Left cardiac atrium (tissue), 4 donors: ENCODE results near the gene PSMD2. TPM values are rescaled to one million over a fixed set of nuclear protein-coding genes. Genes with fewer than 3 reads are reported as not detected.
A peak's percentile ranks its signal among the peaks of the same experiment; 100 is the strongest.
"Not testable (repeated sequence)": the region's sequence is repeated elsewhere in the genome, so short reads cannot be mapped to it uniquely, and the experiment has no call there.

Experiments used
- ATAC-seq, 2 donors: fragments of 200-7000 bp; cut with Tn5 transposase; one replicate each; pipeline ENCODE4 v1.9.1; 2020; ENCODE audit warnings: mild to moderate bottlenecking in 2 of 2, moderate library complexity in 2 of 2
- DNase-seq: peaks from one replicate; pipeline ENCODE4 v3.0.0-alpha.2; 2020
- intact Hi-C, 2 donors: fragments of 100-400 bp; cut with DNase I; formaldehyde crosslinking; loops; one replicate each; pipeline versions ENCODE4 v1.14.1 to v1.15.1; 2022 to 2023
- total RNA-seq, 2 donors: library from RNA; stranded (reverse); fragmentation: NEBNext Ultra II Directional; extraction: Animal tissue kit (Norgen Biotek cat#: 25700); gene quantifications; one replicate each; pipeline ENCODE4 v1.2.1, GENCODE V29; 2021
- donor health status: DM: no; HTN: yes; CAD: no.
- donor health status: DM: no; HTN: yes; CAD: no; lungs with severe emphysema.
- donor health status: DM: yes; HTN: yes; CAD: no.
- donor health status: Dilated cardiomyopathy.

PSMD2 gene
- total RNA-seq, 2 donors from 2014 or later, result 176 to 217 TPM

DNA sequence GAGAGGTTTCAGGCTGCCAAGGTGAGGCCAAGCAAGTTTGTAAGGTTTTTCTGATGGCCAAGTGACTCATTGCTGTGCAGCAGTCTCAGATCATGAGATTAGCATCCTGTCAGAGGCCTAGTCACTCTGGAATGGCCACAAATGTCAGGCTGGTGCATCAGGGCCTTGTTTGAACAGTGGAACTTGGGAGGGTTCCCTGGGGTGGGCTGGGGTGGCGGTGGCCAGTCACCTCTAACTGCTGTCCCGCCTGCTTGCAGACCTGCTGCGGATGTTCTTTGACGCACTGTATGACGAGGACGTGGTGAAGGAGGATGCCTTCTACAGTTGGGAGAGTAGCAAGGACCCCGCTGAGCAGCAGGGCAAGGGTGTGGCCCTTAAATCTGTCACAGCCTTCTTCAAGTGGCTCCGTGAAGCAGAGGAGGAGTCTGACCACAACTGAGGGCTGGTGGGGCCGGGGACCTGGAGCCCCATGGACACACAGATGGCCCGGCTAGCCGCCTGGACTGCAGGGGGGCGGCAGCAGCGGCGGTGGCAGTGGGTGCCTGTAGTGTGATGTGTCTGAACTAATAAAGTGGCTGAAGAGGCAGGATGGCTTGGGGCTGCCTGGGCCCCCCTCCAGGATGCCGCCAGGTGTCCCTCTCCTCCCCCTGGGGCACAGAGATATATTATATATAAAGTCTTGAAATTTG, 35.6 kb downstream of the PSMD2 start:
- intact Hi-C loops, result no loop called here
- ATAC-seq, result no peak
- DNase-seq, result no peak

- no peak for DNase-seq
- intact Hi-C loops, result no loop called here
- ATAC-seq, result peak in 1 of 2 donors; percentile 0
Measured at GRCh38 chr3:184335291-184335660, 36.2 kb downstream of the PSMD2 start.

DNA sequence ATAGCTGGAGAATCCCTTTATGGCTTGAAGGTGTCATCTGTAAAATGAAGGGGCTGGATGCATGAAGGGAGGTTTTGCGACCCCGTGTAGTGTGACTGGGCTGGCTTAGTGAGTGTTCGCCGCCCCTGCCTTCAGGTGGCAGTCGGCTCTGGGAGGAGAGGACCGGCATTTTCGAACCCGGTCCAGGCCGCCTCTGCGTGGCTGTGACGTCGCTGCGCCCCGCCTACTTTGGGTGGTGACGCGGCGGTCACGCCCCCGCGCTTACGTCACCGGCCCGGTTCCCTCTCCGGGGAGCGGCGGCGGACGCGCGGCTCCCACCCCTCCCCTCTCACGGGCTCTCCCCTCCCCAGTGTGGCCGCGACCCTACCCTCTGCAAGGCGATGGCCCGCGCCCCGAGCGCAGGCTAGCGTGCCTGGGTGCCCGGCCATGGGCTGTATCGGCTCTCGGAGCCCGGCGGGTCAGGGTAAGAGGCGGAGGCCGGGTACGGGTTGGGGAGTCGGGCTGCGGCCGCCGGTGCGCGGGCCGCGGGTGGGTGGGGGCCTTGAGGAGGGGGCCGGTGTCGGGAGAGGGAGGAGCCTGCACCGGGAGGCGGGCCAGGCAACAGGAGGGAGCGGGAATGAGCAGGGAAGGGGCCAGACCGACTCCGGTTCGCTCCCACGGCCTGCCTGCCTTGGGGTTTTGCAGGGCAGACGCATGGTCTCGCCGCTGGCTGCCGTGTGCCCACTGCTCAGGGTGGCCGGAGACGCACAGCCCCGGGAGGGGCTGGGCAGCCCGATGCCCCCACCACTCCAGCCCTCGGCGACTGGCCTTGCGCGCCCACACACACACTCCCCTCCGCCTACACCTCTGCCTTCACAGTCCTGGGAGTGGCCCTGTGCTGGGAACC, 36.9 kb downstream of the PSMD2 start:
- DNase-seq (peak; percentile 90), ATAC-seq (peak; percentile 73 to 78)
- intact Hi-C loops, result no loop called here

- DNase-seq (no peak), ATAC-seq (peak; percentile 20 to 29)
- intact Hi-C loops, result no loop called here
Measured at GRCh38 chr3:184336547-184337398, 37.7 kb downstream of the PSMD2 start.

DNA sequence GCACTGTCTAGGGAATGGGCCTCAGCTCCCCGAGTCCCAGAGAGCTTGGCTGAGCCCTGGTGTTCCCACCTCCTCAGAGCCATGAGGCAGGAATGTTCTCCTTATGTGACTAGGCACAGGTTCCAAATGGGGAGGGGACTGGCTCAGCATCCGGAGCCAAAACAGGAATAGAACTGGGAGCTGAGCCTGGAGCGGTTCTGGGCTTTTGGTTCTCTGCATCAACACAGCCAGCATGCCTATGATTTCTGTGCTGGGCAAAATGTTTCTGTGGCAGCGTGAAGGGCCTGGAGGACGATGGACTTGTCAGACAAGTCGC, 38.3 kb downstream of the PSMD2 start, which contains the start of gene FAM131A:
Gene FAM131A (plus strand): TSS at position 202 of the 316 bp plus-strand sequence. CDS start 31 bp downstream, at position 233.
- DNase-seq, result peak; percentile 72
- ATAC-seq, result peak; percentile 17 to 54
- intact Hi-C loops, result no loop called here

DNA sequence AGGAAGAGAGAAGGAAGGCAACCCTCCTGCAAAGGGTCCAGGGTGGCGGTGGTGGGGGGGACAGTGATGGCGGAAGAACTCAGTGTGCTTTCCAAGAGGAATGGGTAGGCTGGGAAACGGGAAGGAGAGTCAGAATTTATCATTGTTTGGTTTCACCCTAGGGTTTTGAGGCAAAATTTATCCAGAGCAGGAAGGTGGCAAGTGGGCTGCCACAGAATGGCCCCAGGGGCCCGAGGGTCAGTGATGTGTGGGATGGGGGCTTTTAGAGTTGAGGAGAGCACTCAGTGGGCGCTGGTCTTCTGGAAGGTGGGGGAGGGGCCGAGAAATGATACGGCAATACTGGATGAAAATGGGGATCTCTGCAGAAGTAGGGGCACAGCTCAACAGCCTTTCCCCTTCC, 38.9 kb downstream of the PSMD2 start:
- intact Hi-C loops, result no loop called here
- DNase-seq (no peak), ATAC-seq (no peak)

DNA sequence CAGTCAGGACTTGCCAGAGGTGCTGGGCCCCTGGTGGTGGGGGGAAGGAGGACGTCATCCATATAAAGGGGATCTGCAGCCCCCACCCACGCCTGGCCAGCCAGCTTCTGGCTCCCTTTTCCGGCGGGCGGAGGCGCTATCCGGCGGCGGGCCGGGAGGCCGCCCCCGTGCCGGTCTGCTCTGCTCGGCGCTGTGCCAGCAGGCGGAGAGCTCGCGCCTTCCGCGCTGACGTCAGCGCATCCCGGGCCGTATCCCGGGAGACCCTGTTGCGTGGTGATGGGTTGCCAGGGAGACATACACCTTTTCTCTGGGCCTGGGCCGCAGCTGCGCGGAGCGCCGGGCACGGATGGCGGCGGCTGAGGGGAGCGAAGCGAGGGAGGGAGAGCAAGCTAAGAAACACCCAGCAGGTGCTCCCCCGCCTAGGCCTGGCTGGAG, 39.5 kb downstream of the PSMD2 start:
- intact Hi-C loops, result no loop called here
- peak; percentile 39 to 57 for ATAC-seq

GRCh38 chr3:184339001-184339400, 40.0 kb downstream of the PSMD2 start:
- no peak for DNase-seq
- intact Hi-C loops, result no loop called here

More for the DNA sequence above, 39.5 kb downstream of the PSMD2 start:
- DNase-seq, result peak; percentile 91

GRCh38 chr3:184339451-184340135, 40.6 kb downstream of the PSMD2 start:
- intact Hi-C loops, DNase-seq, ATAC-seq: not testable (repeated sequence)

More at GRCh38 chr3:184339001-184339400, 40.0 kb downstream of the PSMD2 start:
- no peak for ATAC-seq

- ATAC-seq (no peak), DNase-seq (no peak)
- intact Hi-C loops, result no loop called here
Measured at GRCh38 chr3:184341925-184342324, 42.9 kb downstream of the PSMD2 start.

DNA sequence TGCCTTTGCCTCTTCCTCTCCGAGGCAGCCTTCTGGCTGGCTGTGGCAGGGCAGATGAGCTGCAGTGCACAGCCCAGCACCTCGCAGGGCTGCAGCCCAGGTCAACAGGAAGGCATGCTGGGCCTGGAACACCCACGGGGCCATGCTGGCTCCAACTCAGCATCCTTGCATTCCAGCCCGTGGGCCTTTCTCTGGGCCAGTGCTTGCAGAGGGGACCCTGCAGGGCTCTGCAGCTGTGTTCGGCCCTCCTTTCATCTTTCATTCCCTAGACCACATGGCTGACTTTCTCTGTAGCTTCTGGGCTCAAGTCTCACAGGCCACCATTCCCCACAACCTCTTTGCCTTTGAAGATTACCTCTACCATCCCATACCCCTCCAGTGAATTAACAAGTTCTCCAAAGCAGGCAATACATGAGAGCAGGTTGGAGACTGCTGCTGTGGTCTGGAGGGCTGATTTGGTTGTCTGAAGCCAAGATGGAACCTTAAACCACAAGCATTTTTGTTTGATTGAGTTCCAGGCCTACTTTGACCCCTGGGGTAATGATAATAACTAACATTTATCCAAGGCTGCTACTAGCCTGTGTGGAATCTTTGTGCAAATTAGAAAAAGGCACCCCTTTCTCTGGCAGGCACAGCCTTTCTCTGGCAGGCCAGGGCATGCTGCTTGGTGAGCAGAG, 44.3 kb downstream of the PSMD2 start:
- ATAC-seq (no peak), DNase-seq (no peak)
- intact Hi-C loops, result no loop called here

DNA sequence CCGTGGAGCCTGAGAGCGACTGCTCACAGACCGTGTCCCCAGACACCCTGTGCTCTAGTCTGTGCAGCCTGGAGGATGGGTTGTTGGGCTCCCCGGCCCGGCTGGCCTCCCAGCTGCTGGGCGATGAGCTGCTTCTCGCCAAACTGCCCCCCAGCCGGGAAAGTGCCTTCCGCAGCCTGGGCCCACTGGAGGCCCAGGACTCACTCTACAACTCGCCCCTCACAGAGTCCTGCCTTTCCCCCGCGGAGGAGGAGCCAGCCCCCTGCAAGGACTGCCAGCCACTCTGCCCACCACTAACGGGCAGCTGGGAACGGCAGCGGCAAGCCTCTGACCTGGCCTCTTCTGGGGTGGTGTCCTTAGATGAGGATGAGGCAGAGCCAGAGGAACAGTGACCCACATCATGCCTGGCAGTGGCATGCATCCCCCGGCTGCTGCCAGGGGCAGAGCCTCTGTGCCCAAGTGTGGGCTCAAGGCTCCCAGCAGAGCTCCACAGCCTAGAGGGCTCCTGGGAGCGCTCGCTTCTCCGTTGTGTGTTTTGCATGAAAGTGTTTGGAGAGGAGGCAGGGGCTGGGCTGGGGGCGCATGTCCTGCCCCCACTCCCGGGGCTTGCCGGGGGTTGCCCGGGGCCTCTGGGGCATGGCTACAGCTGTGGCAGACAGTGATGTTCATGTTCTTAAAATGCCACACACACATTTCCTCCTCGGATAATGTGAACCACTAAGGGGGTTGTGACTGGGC, 45.7 kb downstream of the PSMD2 start:
- no peak for DNase-seq
- ATAC-seq, result no peak
- intact Hi-C loops, result no loop called here

DNA sequence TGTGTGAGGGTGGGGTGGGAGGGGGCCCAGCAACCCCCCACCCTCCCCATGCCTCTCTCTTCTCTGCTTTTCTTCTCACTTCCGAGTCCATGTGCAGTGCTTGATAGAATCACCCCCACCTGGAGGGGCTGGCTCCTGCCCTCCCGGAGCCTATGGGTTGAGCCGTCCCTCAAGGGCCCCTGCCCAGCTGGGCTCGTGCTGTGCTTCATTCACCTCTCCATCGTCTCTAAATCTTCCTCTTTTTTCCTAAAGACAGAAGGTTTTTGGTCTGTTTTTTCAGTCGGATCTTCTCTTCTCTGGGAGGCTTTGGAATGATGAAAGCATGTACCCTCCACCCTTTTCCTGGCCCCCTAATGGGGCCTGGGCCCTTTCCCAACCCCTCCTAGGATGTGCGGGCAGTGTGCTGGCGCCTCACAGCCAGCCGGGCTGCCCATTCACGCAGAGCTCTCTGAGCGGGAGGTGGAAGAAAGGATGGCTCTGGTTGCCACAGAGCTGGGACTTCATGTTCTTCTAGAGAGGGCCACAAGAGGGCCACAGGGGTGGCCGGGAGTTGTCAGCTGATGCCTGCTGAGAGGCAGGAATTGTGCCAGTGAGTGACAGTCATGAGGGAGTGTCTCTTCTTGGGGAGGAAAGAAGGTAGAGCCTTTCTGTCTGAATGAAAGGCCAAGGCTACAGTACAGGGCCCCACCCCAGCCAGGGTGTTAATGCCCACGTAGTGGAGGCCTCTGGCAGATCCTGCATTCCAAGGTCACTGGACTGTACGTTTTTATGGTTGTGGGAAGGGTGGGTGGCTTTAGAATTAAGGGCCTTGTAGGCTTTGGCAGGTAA, 46.5 kb downstream of the PSMD2 start:
- peak; percentile 67 to 79 for ATAC-seq
- peak; percentile 59 for DNase-seq
- intact Hi-C loops, result no loop called here

GRCh38 chr3:184346480-184347190, 47.6 kb downstream of the PSMD2 start:
- ATAC-seq, result no peak
- DNase-seq, result no peak
- intact Hi-C loops, result no loop called here

- no peak for DNase-seq
- intact Hi-C loops, result no loop called here
- ATAC-seq, result no peak
Measured at GRCh38 chr3:184347321-184348056, 48.4 kb downstream of the PSMD2 start.

DNA sequence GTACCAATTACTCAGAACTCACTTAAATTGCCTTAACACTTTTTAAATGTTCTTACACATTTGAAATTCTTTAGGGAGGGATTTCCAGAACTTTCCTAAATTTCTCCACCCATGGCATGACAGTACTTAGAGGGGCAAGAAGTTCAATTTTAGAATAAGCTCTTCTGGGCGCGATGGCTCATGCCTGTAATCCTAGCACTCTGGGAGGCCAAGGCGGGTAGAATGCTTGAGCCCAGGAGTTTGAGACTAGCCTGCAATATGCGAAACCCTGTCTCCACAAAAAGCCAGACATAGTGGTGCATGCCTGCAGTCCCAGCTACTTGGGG, 49.0 kb downstream of the PSMD2 start:
- ATAC-seq, result no peak
- no peak for DNase-seq
- intact Hi-C loops, result no loop called here
